Measurements from ENCODE around the gene NOL8. TPM values are rescaled to one million over a fixed set of nuclear protein-coding genes. Genes with fewer than 3 reads are reported as not detected.

NOL8 gene
- total RNA-seq, 1 donor = 28.2 TPM

DNA sequence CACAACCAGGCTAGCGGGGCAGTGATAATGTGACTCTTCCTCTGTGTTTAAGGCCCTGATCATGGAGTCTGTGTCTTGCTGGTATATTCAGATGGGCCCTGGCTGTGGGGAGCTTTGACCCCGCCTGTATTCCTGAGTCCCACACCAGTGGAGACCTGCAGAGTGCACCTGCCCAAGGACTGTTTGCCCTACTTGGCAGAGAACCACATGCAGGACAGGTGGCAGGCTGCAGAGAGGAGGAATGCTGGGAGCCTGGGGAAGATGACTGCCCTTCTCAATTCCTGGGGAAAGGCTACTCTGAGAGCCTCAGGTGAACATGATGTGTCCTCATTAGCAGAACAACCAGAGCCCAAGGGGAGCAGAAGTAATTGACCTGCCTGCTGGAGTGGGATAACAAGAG lies 67.8 kb downstream of the NOL8 start:
- TF ChIP-seq, protein P1, sequence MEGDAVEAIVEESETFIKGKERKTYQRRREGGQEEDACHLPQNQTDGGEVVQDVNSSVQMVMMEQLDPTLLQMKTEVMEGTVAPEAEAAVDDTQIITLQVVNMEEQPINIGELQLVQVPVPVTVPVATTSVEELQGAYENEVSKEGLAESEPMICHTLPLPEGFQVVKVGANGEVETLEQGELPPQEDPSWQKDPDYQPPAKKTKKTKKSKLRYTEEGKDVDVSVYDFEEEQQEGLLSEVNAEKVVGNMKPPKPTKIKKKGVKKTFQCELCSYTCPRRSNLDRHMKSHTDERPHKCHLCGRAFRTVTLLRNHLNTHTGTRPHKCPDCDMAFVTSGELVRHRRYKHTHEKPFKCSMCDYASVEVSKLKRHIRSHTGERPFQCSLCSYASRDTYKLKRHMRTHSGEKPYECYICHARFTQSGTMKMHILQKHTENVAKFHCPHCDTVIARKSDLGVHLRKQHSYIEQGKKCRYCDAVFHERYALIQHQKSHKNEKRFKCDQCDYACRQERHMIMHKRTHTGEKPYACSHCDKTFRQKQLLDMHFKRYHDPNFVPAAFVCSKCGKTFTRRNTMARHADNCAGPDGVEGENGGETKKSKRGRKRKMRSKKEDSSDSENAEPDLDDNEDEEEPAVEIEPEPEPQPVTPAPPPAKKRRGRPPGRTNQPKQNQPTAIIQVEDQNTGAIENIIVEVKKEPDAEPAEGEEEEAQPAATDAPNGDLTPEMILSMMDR (IDR thresholded peaks at IDR 0.05; ENCODE audit: extremely low read depth, low read depth, low read length) = no peak
- DNase-seq (ENCODE audit: insufficient read length, low spot score, missing footprints) = no peak
- H3K9me3 ChIP-seq (ENCODE audit: low read depth, low read length) = no peaks in the 10 kb centered on the region
- no peaks in the 10 kb centered on the region for H4K20me1 ChIP-seq (ENCODE audit: insufficient read depth, low read length)
- no peaks in the 10 kb centered on the region for H3K27me3 ChIP-seq (ENCODE audit: insufficient read depth, low read length)
- no peak overlapping the region for H3K27ac ChIP-seq (ENCODE audit: low read depth, low read length)
- H3K79me2 ChIP-seq (ENCODE audit: insufficient read depth, low read length) = no peaks in the 10 kb centered on the region
- H3K4me3 ChIP-seq (ENCODE audit: insufficient read depth, low read length) = no peak overlapping the region
- H3K4me1 ChIP-seq (ENCODE audit: insufficient read depth, low read length) = no peaks in the 10 kb centered on the region
- no peak overlapping the region for H2AFZ ChIP-seq (ENCODE audit: low read length)
- H3K4me2 ChIP-seq (ENCODE audit: insufficient read depth, low read length) = no peak overlapping the region
- H3K36me3 ChIP-seq (ENCODE audit: insufficient read depth, low read length) = peaks cover 94% of the 10 kb centered on the region

DNA sequence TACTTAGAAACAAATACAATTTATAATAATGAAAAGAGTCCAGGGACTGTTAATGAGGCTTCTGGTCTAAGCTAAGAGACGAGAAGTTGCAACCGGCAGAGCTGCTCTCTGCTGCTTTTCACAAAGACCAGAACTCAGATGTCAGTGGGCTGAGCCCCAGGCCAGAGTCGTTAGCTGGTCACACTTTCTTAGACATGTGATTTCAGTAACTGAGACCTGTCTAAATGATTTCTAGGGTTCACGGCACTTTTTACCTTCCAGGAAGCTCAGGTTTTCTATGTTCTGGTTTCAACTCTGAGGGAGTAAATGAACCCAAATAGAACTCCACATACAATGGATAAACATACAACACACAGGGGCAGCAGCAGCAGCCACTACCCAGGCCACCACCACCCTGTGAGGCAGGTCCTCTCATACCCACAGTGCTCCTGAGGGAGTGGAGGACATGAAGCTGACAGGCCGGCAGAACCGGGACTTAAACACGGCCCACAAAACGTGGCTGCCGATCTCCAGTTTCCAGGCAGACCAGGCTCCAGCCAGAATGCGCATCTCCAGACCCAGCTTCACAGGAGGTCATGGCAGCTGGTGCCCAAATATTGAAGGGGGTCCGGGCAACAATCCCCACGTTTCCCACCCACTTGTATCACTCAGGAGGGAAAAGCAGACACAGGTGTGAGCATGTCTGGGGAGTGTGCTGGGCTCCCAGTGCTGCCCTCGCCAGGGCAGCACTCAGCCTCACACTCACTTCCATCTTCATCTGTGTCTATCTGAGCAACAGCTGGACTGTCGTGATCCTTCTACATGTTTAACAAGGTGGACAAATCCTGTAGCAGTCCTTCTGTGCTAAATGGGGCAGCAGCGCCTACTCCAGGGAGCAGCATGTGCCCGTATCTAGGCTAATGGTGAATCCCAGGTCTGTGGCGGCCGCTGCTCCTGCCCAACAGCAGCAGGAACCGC lies 70.5 kb downstream of the NOL8 start:
- H3K79me2 ChIP-seq (ENCODE audit: insufficient read depth, low read length) = no peaks in the 10 kb centered on the region
- H3K27ac ChIP-seq (ENCODE audit: low read depth, low read length) = no peak overlapping the region
- H3K4me1 ChIP-seq (ENCODE audit: insufficient read depth, low read length) = no peaks in the 10 kb centered on the region
- peaks cover 95% of the 10 kb centered on the region for H3K36me3 ChIP-seq (ENCODE audit: insufficient read depth, low read length)
- H3K9me3 ChIP-seq (ENCODE audit: low read depth, low read length) = no peaks in the 10 kb centered on the region
- DNase-seq (ENCODE audit: insufficient read length, low spot score, missing footprints) = no peak
- no peak overlapping the region for H3K4me3 ChIP-seq (ENCODE audit: insufficient read depth, low read length)
- no peaks in the 10 kb centered on the region for H4K20me1 ChIP-seq (ENCODE audit: insufficient read depth, low read length)
- no peak overlapping the region for H3K4me2 ChIP-seq (ENCODE audit: insufficient read depth, low read length)
- TF ChIP-seq, protein P1 (IDR thresholded peaks at IDR 0.05; ENCODE audit: extremely low read depth, low read depth, low read length) = no peak
- H3K27me3 ChIP-seq (ENCODE audit: insufficient read depth, low read length) = no peaks in the 10 kb centered on the region
- H2AFZ ChIP-seq (ENCODE audit: low read length) = no peak overlapping the region

DNA sequence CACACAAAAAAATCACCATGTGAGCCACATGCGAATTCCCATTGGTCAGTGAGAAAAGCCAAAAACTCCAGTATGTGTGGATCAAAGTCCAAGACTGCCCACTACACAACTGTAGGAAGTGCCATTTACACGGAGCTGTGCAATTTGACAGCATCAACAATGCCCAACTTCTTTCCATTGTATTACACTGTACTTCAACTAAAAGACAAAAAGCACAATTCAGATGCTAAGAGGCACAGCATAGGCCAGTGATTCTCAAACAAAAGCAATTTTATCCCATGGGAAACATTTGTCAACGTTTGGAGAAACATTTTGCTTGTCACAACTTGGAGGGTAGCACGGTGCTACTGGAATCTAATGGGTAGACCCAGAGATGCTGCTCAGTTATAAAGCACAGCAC lies 71.5 kb downstream of the NOL8 start:
- TF ChIP-seq, protein P1 (IDR thresholded peaks at IDR 0.05; ENCODE audit: extremely low read depth, low read depth, low read length) = no peak
- no peak overlapping the region for H3K27ac ChIP-seq (ENCODE audit: low read depth, low read length)
- no peaks in the 10 kb centered on the region for H4K20me1 ChIP-seq (ENCODE audit: insufficient read depth, low read length)
- H3K36me3 ChIP-seq (ENCODE audit: insufficient read depth, low read length) = peaks cover 95% of the 10 kb centered on the region
- no peaks in the 10 kb centered on the region for H3K27me3 ChIP-seq (ENCODE audit: insufficient read depth, low read length)
- no peak overlapping the region for H2AFZ ChIP-seq (ENCODE audit: low read length)
- no peaks in the 10 kb centered on the region for H3K4me1 ChIP-seq (ENCODE audit: insufficient read depth, low read length)
- no peaks in the 10 kb centered on the region for H3K9me3 ChIP-seq (ENCODE audit: low read depth, low read length)
- H3K4me2 ChIP-seq (ENCODE audit: insufficient read depth, low read length) = no peak overlapping the region
- no peaks in the 10 kb centered on the region for H3K79me2 ChIP-seq (ENCODE audit: insufficient read depth, low read length)
- no peak overlapping the region for H3K4me3 ChIP-seq (ENCODE audit: insufficient read depth, low read length)
- no peak for DNase-seq (ENCODE audit: insufficient read length, low spot score, missing footprints)

DNA sequence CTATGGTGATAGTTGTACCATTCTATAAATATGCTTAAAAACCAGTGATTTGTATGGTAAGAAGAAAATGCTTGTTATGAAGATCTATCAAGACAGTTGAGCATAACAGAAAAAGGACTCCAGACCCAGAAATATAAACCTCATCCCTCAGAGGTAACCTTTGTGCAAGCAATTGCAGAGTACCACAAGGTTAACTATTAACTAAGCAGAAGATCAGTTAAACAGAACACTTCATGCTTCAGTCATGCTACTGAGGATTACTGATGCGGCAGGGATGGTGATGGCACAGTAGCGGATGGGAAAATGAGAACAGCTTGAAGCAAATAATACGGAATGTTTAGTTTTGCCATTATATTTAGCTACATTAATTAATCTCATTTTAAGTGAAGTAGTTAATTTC lies 77.2 kb downstream of the NOL8 start:
- no peak overlapping the region for H2AFZ ChIP-seq (ENCODE audit: low read length)
- H3K27ac ChIP-seq (ENCODE audit: low read depth, low read length) = no peak overlapping the region
- peaks cover 35% of the 10 kb centered on the region for H3K4me1 ChIP-seq (ENCODE audit: insufficient read depth, low read length)
- H3K36me3 ChIP-seq (ENCODE audit: insufficient read depth, low read length) = peaks cover 94% of the 10 kb centered on the region
- no peak overlapping the region for H3K4me2 ChIP-seq (ENCODE audit: insufficient read depth, low read length)
- no peaks in the 10 kb centered on the region for H3K9me3 ChIP-seq (ENCODE audit: low read depth, low read length)
- H3K79me2 ChIP-seq (ENCODE audit: insufficient read depth, low read length) = no peaks in the 10 kb centered on the region
- no peak overlapping the region for H3K4me3 ChIP-seq (ENCODE audit: insufficient read depth, low read length)
- no peak for DNase-seq (ENCODE audit: insufficient read length, low spot score, missing footprints)
- no peaks in the 10 kb centered on the region for H4K20me1 ChIP-seq (ENCODE audit: insufficient read depth, low read length)
- no peaks in the 10 kb centered on the region for H3K27me3 ChIP-seq (ENCODE audit: insufficient read depth, low read length)
- TF ChIP-seq, protein P1 (IDR thresholded peaks at IDR 0.05; ENCODE audit: extremely low read depth, low read depth, low read length) = no peak
